ENCODE data around the gene CEP112. TPM values are rescaled to one million over a fixed set of nuclear protein-coding genes. Genes with fewer than 3 reads are reported as not detected.

CEP112 gene
- total and polyA plus RNA-seq, 10 of the 15 experiments (the other 5 are each of a cell fraction or from before 2014, with no cell fraction given): 0.11 to 3.8 (median 0.32) TPM; not detected in 1

GRCh38 chr17:65790241-65790640, 401.7 kb downstream of the CEP112 start:
- POLR2A ChIA-PET: no interaction called here
- no peaks in the 10 kb centered on the region for H3K79me2 ChIP-seq (ENCODE audit: control insufficient read depth, insufficient read depth, low read length)
- no peaks in the 10 kb centered on the region for H4K20me1 ChIP-seq (ENCODE audit: control insufficient read depth, insufficient read depth)
- no peaks in the 10 kb centered on the region for H3K9me3 ChIP-seq (replicated peaks; ENCODE audit: control insufficient read depth, insufficient read depth, low read length)
- H2AFZ ChIP-seq (ENCODE audit: control insufficient read depth, low read depth, low read length): no peak overlapping the region
- FAIRE-seq: no peak
- no peaks in the 10 kb centered on the region for H3K27me3 ChIP-seq (replicated peaks in 1 of 2; ENCODE audit: control insufficient read depth in 2 of 2, insufficient read depth in 2 of 2, low read length in 1 of 2)
- no peaks in the 10 kb centered on the region for H3K4me1 ChIP-seq (ENCODE audit: control insufficient read depth, insufficient read depth, low read length)
- DNase-seq (ENCODE audit: low read depth, low spot score): no peak
- ATAC-seq: no peak
- CTCF ChIA-PET: interaction anchor here (0.7 to 1.6 kb wide), 3 partner anchors 10 to 124 kb away, joined by 3 read pairs; no protein-coding TSS in a partner anchor
- no TSS peak for BruUV-seq (replicated peaks)
- H3K4me3 ChIP-seq: no peak overlapping the region
- 0% methylated on average over 4 of the region's 4 CpGs for WGBS (ENCODE audit: insufficient coverage, insufficient replicate concordance, low lambda C conversion rate, missing lambda C conversion rate)
- RAD21 ChIA-PET (ENCODE audit: unreplicated experiment): interaction anchor here (1.2 to 1.6 kb wide), 3 partner anchors 133 to 233 kb away, joined by 3 to 5 read pairs (median 3); no protein-coding TSS in a partner anchor
- SMC1A ChIA-PET (ENCODE audit: uncharacterized antibody, unreplicated experiment): interaction anchor here (0.8 to 3.7 kb wide), 6 partner anchors 10 to 169 kb away, joined by 3 to 23 read pairs (median 4); no protein-coding TSS in a partner anchor
- no peak overlapping the region for H3K27ac ChIP-seq (ENCODE audit: control insufficient read depth, insufficient read depth)
- H3K4me2 ChIP-seq (ENCODE audit: control insufficient read depth, insufficient read depth): no peak overlapping the region
- intact Hi-C loops (cut with micrococcal nuclease; ENCODE audit: unreplicated experiment) (loop anchor here (10.0 kb wide), 2 partner anchors 225 to 555 kb away; partner anchors contain the start of gene AXIN2), in situ Hi-C loops (cut with MboI) (no loop called here)
- no peak overlapping the region for H3K9ac ChIP-seq (ENCODE audit: control insufficient read depth, insufficient read depth, low read length)
- H3K36me3 ChIP-seq (ENCODE audit: control insufficient read depth in 2 of 2, insufficient read depth in 2 of 2, low read length in 1 of 2): no peaks in the 10 kb centered on the region
- TF ChIP-seq NFYA (IDR thresholded peaks at IDR 0.05; ENCODE audit: borderline replicate concordance, low read depth, low read length) (no peak), ZBED1 (IDR thresholded peaks at IDR 0.05; ENCODE audit: borderline replicate concordance) (no peak), PRDM15 (CRISPR knock-in tag; IDR thresholded peaks at IDR 0.05) (no peak)

Measured in GM12878 (cell line).